Measurements from ENCODE around the gene RFLNA.

DNA sequence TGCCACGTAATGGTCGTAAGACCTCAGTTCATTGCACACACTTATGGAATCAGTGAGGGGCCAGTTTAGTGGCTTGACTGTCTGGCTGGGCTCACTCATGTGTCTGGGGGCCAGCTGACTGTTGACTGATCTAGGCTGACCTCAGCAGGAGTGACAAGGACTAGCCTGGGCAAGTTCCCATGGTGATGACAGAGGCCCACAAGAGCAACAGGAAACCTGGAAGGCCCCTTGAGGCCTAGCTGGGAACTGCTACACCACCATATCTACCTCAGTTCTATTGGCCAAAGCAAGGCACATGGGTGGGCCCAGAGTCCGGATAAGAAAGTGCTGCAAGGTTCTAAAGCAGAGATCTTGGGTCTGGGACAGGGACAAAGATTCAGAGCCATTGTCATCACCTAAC is 21.3 kb upstream of the RFLNA start:
- TF ChIP-seq CTCF (IDR thresholded peaks at IDR 0.05): peak in 2 of 6 experiments; percentile 10 to 17
- no peak for TF ChIP-seq POLR2AphosphoS5 (IDR thresholded peaks at IDR 0.05)
- no peak for TF ChIP-seq POLR2A (IDR thresholded peaks at IDR 0.05)
- TF ChIP-seq EP300 (IDR thresholded peaks at IDR 0.05): no peak
